ENCODE data around the gene MCOLN1. TPM values are rescaled to one million over a fixed set of nuclear protein-coding genes. Genes with fewer than 3 reads are reported as not detected.

The MCOLN1 gene
- total and polyA plus RNA-seq, 2 of the 4 experiments (the other 2 are of a cell fraction): 3.4 to 19.6 TPM

DNA sequence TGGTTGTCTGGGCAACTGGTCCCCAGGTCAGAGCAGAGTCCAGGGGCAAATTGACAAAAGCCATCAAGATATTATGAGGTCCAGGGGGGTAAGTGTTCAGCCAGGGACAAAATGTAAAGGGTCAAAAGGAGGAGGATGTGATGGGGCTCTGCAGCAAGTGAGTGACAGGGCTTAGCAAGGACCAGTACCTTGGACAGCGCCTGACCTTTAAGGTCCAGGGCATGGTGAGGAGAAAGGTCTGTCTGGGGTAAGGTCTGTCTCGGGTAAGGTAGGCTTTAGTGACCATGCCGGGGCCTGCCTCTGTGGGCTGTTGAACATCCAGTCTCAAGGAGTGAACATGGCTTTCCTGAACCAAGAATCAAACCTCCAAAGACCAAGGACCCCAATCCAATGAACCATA lies 12.8 kb upstream of the MCOLN1 start:
- no peak overlapping the region for H2BK120ac ChIP-seq (ENCODE audit: low read depth, low read length)
- no peak overlapping the region for H3K4me2 ChIP-seq (ENCODE audit: low read depth, low read length)
- no peak overlapping the region for H2AFZ ChIP-seq (replicated peaks; ENCODE audit: low read length, poor library complexity)
- in situ Hi-C loops (cut with MboI; ENCODE audit: low sequenced_read_pairs) (no loop called here), intact Hi-C loops (cut with micrococcal nuclease) (no loop called here), dilution Hi-C loops (cut with HindIII; ENCODE audit: low sequenced_read_pairs, unreplicated experiment) (no loop called here)
- H2BK15ac ChIP-seq (ENCODE audit: low read depth, low read length): no peak overlapping the region
- DNase-seq (no peak), ATAC-seq (ENCODE audit: low read depth) (no peak)
- H3K4ac ChIP-seq (ENCODE audit: low read depth, low read length): no peak overlapping the region
- TF ChIP-seq RCOR1 (IDR thresholded peaks at IDR 0.05; ENCODE audit: insufficient replicate concordance, low read length) (no peak), FOS (IDR thresholded peaks at IDR 0.05; ENCODE audit: low read depth, low read length) (no peak), USF2 (IDR thresholded peaks at IDR 0.05; ENCODE audit: low read depth, low read length) (no peak), RAD21 (IDR thresholded peaks at IDR 0.05; ENCODE audit: low read length) (no peak), CHD1 (IDR thresholded peaks at IDR 0.05; ENCODE audit: low read depth, low read length) (no peak)
- H2BK5ac ChIP-seq (ENCODE audit: low read depth, low read length, poor library complexity, severe bottlenecking): no peak overlapping the region
- peaks cover 7% of the 10 kb centered on the region for H3K27me3 ChIP-seq (ENCODE audit: control insufficient read depth, insufficient read depth, low read length)
- peaks cover 3% of the 10 kb centered on the region; the same call in 1 of the 2 replicates for H3K4me1 ChIP-seq (ENCODE audit: control insufficient read depth, insufficient read depth, low read length)
- H3K27ac ChIP-seq (ENCODE audit: insufficient read depth, low read length): no peak overlapping the region
- WGBS, 2 experiments (ENCODE audit: extremely low coverage in 2 of 2, insufficient read length in 1 of 2): 37% methylated on average over 2 of the region's 3 CpGs; no CpG with 5 or more reads in 1 of the 2 experiments
- H2AK9ac ChIP-seq (replicated peaks; ENCODE audit: low read depth, low read length, poor library complexity): no peak overlapping the region
- H3K9me1 ChIP-seq (ENCODE audit: insufficient read depth, low read length): no peaks in the 10 kb centered on the region
- H3K18ac ChIP-seq (ENCODE audit: low read depth, low read length): no peak overlapping the region
- ChIA-PET POLR2A (ENCODE audit: unreplicated experiment) (no interaction called here), CTCF (interaction anchor here (3.0 kb wide), 1 partner anchor 12 kb away, joined by 8 read pairs; a partner anchor contains a TSS)
- no peak overlapping the region for H4K8ac ChIP-seq (ENCODE audit: low read depth in 2 of 2, low read length in 2 of 2)
- H2BK20ac ChIP-seq (ENCODE audit: low read depth, low read length): no peak overlapping the region
- no peaks in the 10 kb centered on the region for H3K79me1 ChIP-seq (ENCODE audit: low read depth in 1 of 2, low read length in 2 of 2)
- no peak overlapping the region for H3K56ac ChIP-seq (ENCODE audit: extremely low read depth, insufficient read depth, low read length)
- H4K5ac ChIP-seq (ENCODE audit: low read depth, low read length): no peak overlapping the region
- H3K9me3 ChIP-seq (ENCODE audit: control insufficient read depth, insufficient read depth, low read length): no peaks in the 10 kb centered on the region
- no peak overlapping the region for H4K91ac ChIP-seq (ENCODE audit: insufficient read depth, low read depth, low read length)
- H3K4me3 ChIP-seq (ENCODE audit: insufficient read depth, low read depth, low read length): no peak overlapping the region
- BruUV-seq (replicated peaks): no TSS peak
- no peak overlapping the region for H3K14ac ChIP-seq (replicated peaks; ENCODE audit: low read depth, low read length)
- H3K36me3 ChIP-seq (ENCODE audit: control insufficient read depth, insufficient read depth, low read length): no peaks in the 10 kb centered on the region
- H3K9ac ChIP-seq (ENCODE audit: low read depth, low read length): no peak overlapping the region
- no peak overlapping the region for H3K23ac ChIP-seq (ENCODE audit: low read depth, low read length)
- H2AK5ac ChIP-seq (ENCODE audit: low read depth, low read length): no peak overlapping the region
- H4K20me1 ChIP-seq (ENCODE audit: insufficient read depth, low read length): no peaks in the 10 kb centered on the region

Measured in IMR-90 (cell line).